ENCODE results near the gene SF3A2.

Gene SF3A2

DNA sequence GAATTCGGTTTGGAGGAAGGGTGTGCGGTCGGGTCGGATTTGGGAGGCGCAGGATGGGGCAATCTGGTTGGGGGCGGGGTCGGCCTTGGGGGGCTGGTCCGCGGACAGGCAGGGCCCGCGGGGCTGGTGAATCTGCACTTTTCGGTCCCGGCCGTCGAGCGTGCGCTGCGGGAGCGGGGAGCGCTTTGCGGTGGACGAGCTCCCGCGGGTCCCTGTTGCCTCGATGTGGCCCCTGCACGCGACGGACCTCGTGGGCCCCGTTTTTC is 33.5 kb downstream of the SF3A2 start:
- peak overlapping the region; percentile 91 to 99 (median 97) for H3K4me3 ChIP-seq (ENCODE audit: control insufficient read depth in 1 of 7, extremely low read depth in 1 of 7, insufficient read depth in 4 of 7, low read depth in 2 of 7, low read length in 6 of 7)
- peak overlapping the region; percentile 78 to 90 for H3K27ac ChIP-seq (ENCODE audit: insufficient read depth in 1 of 2, low read depth in 1 of 2, low read length in 2 of 2, poor library complexity in 1 of 2, severe bottlenecking in 2 of 2)
- H3K9me3 ChIP-seq (ENCODE audit: control extremely low read depth in 1 of 5, control insufficient read depth in 4 of 5, insufficient read depth in 2 of 5, low read depth in 1 of 5, low read length in 4 of 5), result no peaks in the 10 kb centered on the region
- H3K36me3 ChIP-seq (ENCODE audit: control insufficient read depth in 4 of 4, insufficient read depth in 4 of 4, low read length in 3 of 4), result peaks cover 0 to 29% (median 14%) of the 10 kb centered on the region in 4 experiments
- ChIA-PET CTCF (interaction anchor here (0.6 to 6.0 kb wide), 4 partner anchors 17 to 208 kb away, joined by 3 to 44 read pairs (median 6); no protein-coding TSS in a partner anchor), POLR2A (interaction anchor here (1.1 to 2.1 kb wide), 4 partner anchors 17 to 35 kb away, joined by 4 to 9 read pairs (median 6); partner anchors contain the start of gene PLEKHJ1)
- H3K27me3 ChIP-seq (replicated peaks in 2 of 5; ENCODE audit: control insufficient read depth in 4 of 5, insufficient read depth in 5 of 5, low read length in 4 of 5), result no peaks in the 10 kb centered on the region
- under 1% methylated on average over 30 of the region's 30 CpGs for whole genome bisulfite sequencing (ENCODE audit: insufficient coverage)
- peaks cover 8 to 72% (median 64%) of the 10 kb centered on the region in 4 experiments for H3K4me1 ChIP-seq (ENCODE audit: control extremely low read depth in 1 of 4, control insufficient read depth in 4 of 4, insufficient read depth in 4 of 4, low read length in 3 of 4)
- DNase-seq, result peak in 1 of 3 donors; percentile 39

DNA sequence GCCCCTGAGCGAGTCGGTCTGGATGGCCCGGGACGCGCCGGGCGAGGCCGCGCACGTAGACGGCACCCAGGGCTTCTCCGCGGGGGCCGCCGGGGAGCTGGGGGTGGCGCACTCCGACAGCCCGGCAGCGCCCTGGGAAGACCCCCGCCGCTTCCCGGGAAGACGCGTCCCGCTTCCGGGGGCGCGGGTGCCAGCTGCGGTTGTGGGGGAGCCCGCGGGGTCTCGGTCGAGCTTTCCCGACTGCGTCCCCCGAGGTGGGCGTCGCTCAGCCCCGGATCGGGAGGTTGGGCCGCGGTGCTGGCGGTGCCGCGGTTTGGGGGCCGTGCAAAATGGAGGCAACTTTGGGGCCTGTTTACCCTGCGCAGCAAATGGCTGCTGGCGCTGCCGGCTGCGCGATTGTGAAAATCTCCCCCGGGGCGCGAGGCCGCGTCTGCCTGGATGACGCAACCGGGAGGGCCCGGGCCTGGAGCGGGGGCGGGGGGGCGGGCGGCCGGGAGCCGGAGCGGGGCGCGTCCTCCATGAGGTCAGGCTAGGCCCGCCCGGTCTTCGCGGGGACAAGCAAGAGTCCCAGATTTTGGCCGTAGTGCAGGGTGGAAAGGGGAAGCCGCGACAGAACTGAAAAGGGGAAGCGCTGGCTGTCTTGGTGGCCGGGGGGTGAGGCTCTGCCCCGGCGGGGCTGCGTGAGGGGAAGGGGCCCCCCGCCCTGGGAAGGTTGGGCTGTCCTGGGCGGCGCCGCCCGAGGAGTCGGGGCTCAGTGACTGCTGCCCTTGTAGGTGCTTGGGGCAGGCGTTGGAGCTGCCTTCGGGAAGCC is 34.0 kb downstream of the SF3A2 start:
- Histone ChIP-seq H3K27ac (ENCODE audit: insufficient read depth in 1 of 2, low read depth in 1 of 2, low read length in 2 of 2, poor library complexity in 1 of 2, severe bottlenecking in 2 of 2) (peak overlapping the region; percentile 78 to 90), H3K36me3 (ENCODE audit: control insufficient read depth in 4 of 4, insufficient read depth in 4 of 4, low read length in 3 of 4) (peaks cover 0 to 34% (median 15%) of the 10 kb centered on the region in 4 experiments), H3K4me3 (ENCODE audit: control insufficient read depth in 1 of 7, extremely low read depth in 1 of 7, insufficient read depth in 4 of 7, low read depth in 2 of 7, low read length in 6 of 7) (peak overlapping the region; percentile 91 to 99 (median 97)), H3K4me1 (ENCODE audit: control extremely low read depth in 1 of 4, control insufficient read depth in 4 of 4, insufficient read depth in 4 of 4, low read length in 3 of 4) (peaks cover 8 to 71% (median 63%) of the 10 kb centered on the region in 4 experiments), H3K9me3 (ENCODE audit: control extremely low read depth in 1 of 5, control insufficient read depth in 4 of 5, insufficient read depth in 2 of 5, low read depth in 1 of 5, low read length in 4 of 5) (no peaks in the 10 kb centered on the region), H3K27me3 (replicated peaks in 2 of 5; ENCODE audit: control insufficient read depth in 4 of 5, insufficient read depth in 5 of 5, low read length in 4 of 5) (no peaks in the 10 kb centered on the region)
- under 1% methylated on average over 72 of the region's 88 CpGs for WGBS (ENCODE audit: insufficient coverage)
- POLR2A ChIA-PET, result interaction anchor here (0.5 to 2.1 kb wide), 3 partner anchors 18 to 329 kb away, joined by 3 to 9 read pairs (median 5); no protein-coding TSS in a partner anchor
- CTCF ChIA-PET, result interaction anchor here (0.6 to 6.0 kb wide), 6 partner anchors 11 to 207 kb away, joined by 3 to 44 read pairs (median 6); partner anchors contain the start of gene PLEKHJ1
- DNase-seq, result peak; percentile 84 to 95 (median 94)

DNA sequence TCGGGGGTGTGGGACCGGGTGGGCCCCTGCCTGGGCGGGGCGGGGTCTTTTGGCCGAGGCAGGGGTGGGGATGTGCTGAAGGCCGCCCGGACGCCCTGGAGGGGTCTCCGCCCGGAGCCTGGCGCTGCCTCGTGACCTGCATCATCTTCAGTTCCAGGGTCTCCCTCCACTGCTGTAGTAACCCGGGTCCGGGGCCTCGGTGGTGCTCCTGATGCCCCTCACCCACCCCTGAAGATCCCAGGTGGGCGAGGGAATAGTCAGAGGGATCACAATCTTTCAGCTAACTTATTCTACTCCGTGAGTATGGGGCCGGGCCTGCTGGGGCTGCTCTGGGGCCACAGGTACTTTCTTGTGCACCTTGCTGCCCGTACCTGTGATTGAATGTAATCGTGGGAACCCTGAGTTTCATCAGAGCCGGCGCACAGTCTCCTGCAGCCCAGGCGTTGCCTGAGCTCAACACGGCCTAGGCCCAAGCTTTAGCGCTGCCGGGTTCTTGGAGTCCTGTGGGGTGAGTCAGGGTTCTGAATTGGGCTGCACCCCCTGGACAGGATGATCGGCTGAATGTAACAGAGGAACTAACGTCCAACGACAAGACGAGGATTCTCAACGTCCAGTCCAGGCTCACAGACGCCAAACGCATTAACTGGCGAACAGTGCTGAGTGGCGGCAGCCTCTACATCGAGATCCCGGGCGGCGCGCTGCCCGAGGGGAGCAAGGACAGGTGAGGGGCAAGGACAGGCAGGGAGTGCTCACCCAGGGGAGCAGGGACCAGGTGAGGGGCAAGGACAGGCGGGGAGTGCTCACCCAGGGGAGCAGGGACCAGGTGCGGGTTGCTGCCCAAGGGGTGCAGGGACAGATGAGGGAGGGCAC is 34.8 kb downstream of the SF3A2 start:
- CTCF ChIA-PET, result interaction anchor here (0.7 to 6.0 kb wide), 6 partner anchors 12 to 36 kb away, joined by 3 to 44 read pairs (median 6); partner anchors contain the start of gene PLEKHJ1
- Histone ChIP-seq H3K36me3 (ENCODE audit: control insufficient read depth in 4 of 4, insufficient read depth in 4 of 4, low read length in 3 of 4) (peaks cover 0 to 40% (median 19%) of the 10 kb centered on the region in 4 experiments), H3K27ac (ENCODE audit: insufficient read depth in 1 of 2, low read depth in 1 of 2, low read length in 2 of 2, poor library complexity in 1 of 2, severe bottlenecking in 2 of 2) (peak overlapping the region; percentile 15 to 90), H3K9me3 (ENCODE audit: control extremely low read depth in 1 of 5, control insufficient read depth in 4 of 5, insufficient read depth in 2 of 5, low read depth in 1 of 5, low read length in 4 of 5) (no peaks in the 10 kb centered on the region), H3K4me1 (ENCODE audit: control extremely low read depth in 1 of 4, control insufficient read depth in 4 of 4, insufficient read depth in 4 of 4, low read length in 3 of 4) (peaks cover 8 to 62% (median 57%) of the 10 kb centered on the region in 4 experiments), H3K27me3 (replicated peaks in 2 of 5; ENCODE audit: control insufficient read depth in 4 of 5, insufficient read depth in 5 of 5, low read length in 4 of 5) (no peaks in the 10 kb centered on the region), H3K4me3 (ENCODE audit: control insufficient read depth in 1 of 7, extremely low read depth in 1 of 7, insufficient read depth in 4 of 7, low read depth in 2 of 7, low read length in 6 of 7) (peak overlapping the region in 6 of 7 experiments; percentile 58 to 99 (median 96))
- POLR2A ChIA-PET, result interaction anchor here (0.5 kb wide), 1 partner anchor 330 kb away, joined by 3 read pairs; no protein-coding TSS in a partner anchor
- 46% methylated on average over 30 of the region's 43 CpGs for WGBS (ENCODE audit: insufficient coverage)
- DNase-seq, result no peak

DNA sequence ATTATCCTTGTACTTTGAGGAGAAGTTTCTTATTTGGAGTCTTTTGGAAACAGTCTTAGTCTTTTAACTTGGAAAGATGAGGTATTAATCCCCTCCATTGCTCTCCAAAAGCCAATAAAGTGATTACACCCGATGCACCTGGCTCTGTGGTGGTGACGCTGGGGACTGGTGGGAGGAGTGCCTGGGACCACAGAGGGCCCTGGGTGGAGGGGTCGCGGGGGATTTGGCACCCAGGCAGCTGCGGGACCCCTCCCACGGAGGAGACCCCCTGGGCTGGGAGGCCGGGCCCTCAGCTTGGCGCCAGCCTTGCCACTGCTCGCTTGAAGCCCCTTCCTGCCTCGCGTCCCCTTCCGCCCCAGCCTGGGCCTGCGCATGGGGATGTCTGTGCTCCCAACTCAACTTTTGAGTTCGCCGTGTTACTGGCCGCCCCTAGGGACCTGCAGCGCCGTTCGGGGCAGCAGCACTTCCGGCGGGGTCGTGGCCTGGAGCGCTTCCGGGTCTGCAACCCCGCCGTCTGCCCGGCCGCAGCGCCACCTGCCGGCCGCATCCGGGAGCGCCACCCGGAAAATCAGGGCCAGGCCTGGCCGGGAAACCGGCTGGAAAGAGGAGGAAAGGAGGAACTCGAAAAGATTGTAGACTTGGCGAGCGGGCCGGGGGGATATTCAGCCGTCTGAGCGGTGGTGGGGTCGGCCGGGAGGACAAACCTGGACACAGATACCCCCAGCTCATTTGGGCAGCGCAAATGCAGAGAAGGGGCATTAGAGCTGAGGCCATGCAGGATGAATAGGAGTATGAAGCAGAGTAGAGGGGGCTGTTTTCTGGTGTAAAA is 36.9 kb downstream of the SF3A2 start:
- H3K4me1 ChIP-seq (ENCODE audit: control extremely low read depth in 1 of 4, control insufficient read depth in 4 of 4, insufficient read depth in 4 of 4, low read length in 3 of 4), result peaks cover 5 to 44% (median 40%) of the 10 kb centered on the region in 4 experiments
- DNase-seq, result peak; percentile 77 to 82 (median 78)
- no peaks in the 10 kb centered on the region for H3K27me3 ChIP-seq (replicated peaks in 2 of 5; ENCODE audit: control insufficient read depth in 4 of 5, insufficient read depth in 5 of 5, low read length in 4 of 5)
- 20% methylated on average over 45 of the region's 45 CpGs for WGBS (ENCODE audit: insufficient coverage)
- CTCF ChIA-PET, result interaction anchor here (0.6 to 6.0 kb wide), 18 partner anchors 9 to 120 kb away, joined by 3 to 44 read pairs (median 4); partner anchors contain the start of genes LSM7, PEAK3, PLEKHJ1 and SPPL2B
- H3K36me3 ChIP-seq (ENCODE audit: control insufficient read depth in 4 of 4, insufficient read depth in 4 of 4, low read length in 3 of 4), result peaks cover 0 to 41% (median 24%) of the 10 kb centered on the region in 4 experiments
- POLR2A ChIA-PET, result interaction anchor here (0.6 to 1.8 kb wide), 3 partner anchors 21 to 863 kb away, joined by 3 to 5 read pairs (median 3); no protein-coding TSS in a partner anchor
- no peaks in the 10 kb centered on the region for H3K9me3 ChIP-seq (ENCODE audit: control extremely low read depth in 1 of 5, control insufficient read depth in 4 of 5, insufficient read depth in 2 of 5, low read depth in 1 of 5, low read length in 4 of 5)
- H3K4me3 ChIP-seq (ENCODE audit: control insufficient read depth in 1 of 7, extremely low read depth in 1 of 7, insufficient read depth in 4 of 7, low read depth in 2 of 7, low read length in 6 of 7), result peak overlapping the region in 4 of 7 experiments; percentile 28 to 54 (median 44)
- H3K27ac ChIP-seq (ENCODE audit: insufficient read depth in 1 of 2, low read depth in 1 of 2, low read length in 2 of 2, poor library complexity in 1 of 2, severe bottlenecking in 2 of 2), result peak overlapping the region in 1 of 2 experiments; percentile 58

DNA sequence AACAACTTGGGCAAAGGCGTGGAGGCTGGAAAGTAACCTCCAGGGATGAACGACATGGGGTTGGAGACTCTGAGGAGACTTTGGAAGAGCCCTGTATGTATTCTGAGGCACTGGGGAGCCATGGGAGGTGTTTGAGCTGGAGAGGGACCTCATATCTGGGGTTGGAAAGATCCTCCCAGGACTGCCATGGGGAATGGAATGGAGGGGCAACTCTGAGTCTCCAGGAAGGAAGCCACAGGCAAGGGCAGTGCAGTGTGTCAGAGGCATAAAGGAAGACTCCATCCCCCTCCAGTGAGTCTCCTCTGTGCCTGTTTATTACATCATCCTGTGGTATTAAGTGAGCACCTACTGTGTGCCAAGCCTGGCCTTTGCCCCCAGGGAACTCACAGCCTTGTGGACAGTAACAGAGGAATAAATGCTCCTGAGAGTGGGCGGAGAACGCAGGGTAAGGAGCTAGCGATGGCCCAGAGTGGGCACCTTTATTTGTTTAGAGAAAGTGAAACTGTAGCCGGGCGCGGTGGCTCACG is 37.6 kb downstream of the SF3A2 start:
- WGBS (ENCODE audit: insufficient coverage), result 83% methylated on average over 4 of the region's 9 CpGs
- Histone ChIP-seq H3K9me3 (ENCODE audit: control extremely low read depth in 1 of 5, control insufficient read depth in 4 of 5, insufficient read depth in 2 of 5, low read depth in 1 of 5, low read length in 4 of 5) (no peaks in the 10 kb centered on the region), H3K27me3 (replicated peaks in 2 of 5; ENCODE audit: control insufficient read depth in 4 of 5, insufficient read depth in 5 of 5, low read length in 4 of 5) (no peaks in the 10 kb centered on the region), H3K36me3 (ENCODE audit: control insufficient read depth in 4 of 4, insufficient read depth in 4 of 4, low read length in 3 of 4) (peaks cover 0 to 41% (median 24%) of the 10 kb centered on the region in 4 experiments), H3K4me1 (ENCODE audit: control extremely low read depth in 1 of 4, control insufficient read depth in 4 of 4, insufficient read depth in 4 of 4, low read length in 3 of 4) (peaks cover 4 to 40% (median 39%) of the 10 kb centered on the region in 4 experiments), H3K27ac (ENCODE audit: insufficient read depth in 1 of 2, low read depth in 1 of 2, low read length in 2 of 2, poor library complexity in 1 of 2, severe bottlenecking in 2 of 2) (peak overlapping the region in 1 of 2 experiments; percentile 23), H3K4me3 (ENCODE audit: control insufficient read depth in 1 of 7, extremely low read depth in 1 of 7, insufficient read depth in 4 of 7, low read depth in 2 of 7, low read length in 6 of 7) (peak overlapping the region in 1 of 7 experiments; percentile 54)
- POLR2A ChIA-PET, result interaction anchor here (0.6 to 1.8 kb wide), 4 partner anchors 15 to 343 kb away, joined by 3 to 5 read pairs (median 5); partner anchors contain the start of gene PLEKHJ1
- CTCF ChIA-PET, result interaction anchor here (0.6 to 6.0 kb wide), 19 partner anchors 8 to 394 kb away, joined by 3 to 44 read pairs (median 4); partner anchors contain the start of genes LSM7, PEAK3 and SPPL2B
- no peak for DNase-seq

Measured in common myeloid progenitor, CD34-positive (primary cell).